ENCODE results near the gene KLHL5. TPM values are rescaled to one million over a fixed set of nuclear protein-coding genes. Genes with fewer than 3 reads are reported as not detected.
"Not testable (repeated sequence)": the region's sequence is repeated elsewhere in the genome, so short reads cannot be mapped to it uniquely, and the experiment has no call there.

KLHL5 gene
- total RNA-seq, 4 donors from 2014 or later, result 10.9 to 14.0 (median 11.8) TPM

GRCh38 chr4:39029752-39030694, 32.0 kb upstream of the KLHL5 start:
- H3K27ac ChIP-seq, result no peak overlapping the region
- no peak overlapping the region for H3K4me3 ChIP-seq
- H3K4me1 ChIP-seq, result no peaks in the 10 kb centered on the region
- in situ Hi-C loops (cut with MboI; ENCODE audit: low sequenced_read_pairs in 4 of 4), result no loop called here
- H3K9me3 ChIP-seq, result no peaks in the 10 kb centered on the region
- no peak for TF ChIP-seq CTCF (IDR thresholded peaks at IDR 0.05 in 4 of 5, conservative IDR thresholded peaks at IDR 0.05 in 1 of 5)
- no peak for TF ChIP-seq POLR2A (IDR thresholded peaks at IDR 0.05)
- H3K27me3 ChIP-seq, result no peaks in the 10 kb centered on the region
- H3K36me3 ChIP-seq, result no peaks in the 10 kb centered on the region
- intact Hi-C loops (cut with DNase I; ENCODE audit: low total_unique reads), result no loop called here
- ATAC-seq (no peak), DNase-seq (no peak)

DNA sequence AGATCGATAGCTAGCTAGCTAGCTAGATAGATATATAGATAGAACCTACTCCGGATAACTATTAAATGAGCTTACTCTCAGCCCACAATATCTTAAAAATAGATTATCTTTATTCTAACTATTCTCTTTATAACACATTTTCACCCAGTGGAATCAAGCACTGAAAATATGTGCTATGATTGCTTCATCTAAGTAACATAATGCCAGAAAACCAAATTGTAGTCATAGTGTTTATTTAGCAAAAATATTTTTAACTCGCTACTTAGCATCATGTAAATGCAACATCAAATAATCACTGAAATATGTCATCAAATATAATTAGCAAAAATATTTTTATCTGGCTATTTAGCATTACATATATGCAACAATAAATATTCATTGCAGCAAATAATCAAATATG, 31.3 kb upstream of the KLHL5 start:
- no peaks in the 10 kb centered on the region for H3K36me3 ChIP-seq
- H3K4me3 ChIP-seq, result no peak overlapping the region
- intact Hi-C loops (cut with DNase I; ENCODE audit: low total_unique reads), result no loop called here
- ATAC-seq (no peak), DNase-seq (no peak)
- in situ Hi-C loops (cut with MboI; ENCODE audit: low sequenced_read_pairs in 4 of 4), result no loop called here
- H3K27ac ChIP-seq, result no peak overlapping the region
- no peaks in the 10 kb centered on the region for H3K27me3 ChIP-seq
- TF ChIP-seq CTCF (IDR thresholded peaks at IDR 0.05 in 4 of 5, conservative IDR thresholded peaks at IDR 0.05 in 1 of 5) (no peak), POLR2A (IDR thresholded peaks at IDR 0.05) (no peak)
- H3K9me3 ChIP-seq, result no peaks in the 10 kb centered on the region
- no peaks in the 10 kb centered on the region for H3K4me1 ChIP-seq

DNA sequence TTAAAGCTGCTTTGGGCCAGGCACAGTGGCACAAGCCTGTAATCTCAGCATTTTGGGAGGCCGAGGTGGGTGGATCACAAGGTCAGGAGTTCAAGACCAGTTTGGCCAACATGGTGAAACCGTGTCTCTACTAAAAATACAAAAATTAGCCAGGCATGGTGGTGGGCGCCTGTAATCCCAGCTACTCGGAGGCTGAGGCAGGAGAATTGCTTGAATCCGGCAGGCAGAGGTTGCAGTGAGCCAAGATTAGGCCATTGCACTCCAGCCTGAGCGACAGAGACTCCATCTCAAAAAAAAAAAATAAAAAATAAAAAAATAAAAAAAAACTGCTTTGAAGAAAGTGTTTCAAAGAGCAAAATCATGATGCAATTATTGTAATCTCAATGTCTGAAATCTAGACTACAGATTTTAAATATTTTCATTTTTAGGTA, 30.4 kb upstream of the KLHL5 start:
- intact Hi-C loops (cut with DNase I; ENCODE audit: low total_unique reads); ATAC-seq; H3K27ac ChIP-seq; H3K4me3 ChIP-seq; H3K27me3 ChIP-seq; H3K36me3 ChIP-seq; H3K4me1 ChIP-seq; H3K9me3 ChIP-seq; in situ Hi-C loops (cut with MboI; ENCODE audit: low sequenced_read_pairs in 4 of 4); DNase-seq: not testable (repeated sequence)

DNA sequence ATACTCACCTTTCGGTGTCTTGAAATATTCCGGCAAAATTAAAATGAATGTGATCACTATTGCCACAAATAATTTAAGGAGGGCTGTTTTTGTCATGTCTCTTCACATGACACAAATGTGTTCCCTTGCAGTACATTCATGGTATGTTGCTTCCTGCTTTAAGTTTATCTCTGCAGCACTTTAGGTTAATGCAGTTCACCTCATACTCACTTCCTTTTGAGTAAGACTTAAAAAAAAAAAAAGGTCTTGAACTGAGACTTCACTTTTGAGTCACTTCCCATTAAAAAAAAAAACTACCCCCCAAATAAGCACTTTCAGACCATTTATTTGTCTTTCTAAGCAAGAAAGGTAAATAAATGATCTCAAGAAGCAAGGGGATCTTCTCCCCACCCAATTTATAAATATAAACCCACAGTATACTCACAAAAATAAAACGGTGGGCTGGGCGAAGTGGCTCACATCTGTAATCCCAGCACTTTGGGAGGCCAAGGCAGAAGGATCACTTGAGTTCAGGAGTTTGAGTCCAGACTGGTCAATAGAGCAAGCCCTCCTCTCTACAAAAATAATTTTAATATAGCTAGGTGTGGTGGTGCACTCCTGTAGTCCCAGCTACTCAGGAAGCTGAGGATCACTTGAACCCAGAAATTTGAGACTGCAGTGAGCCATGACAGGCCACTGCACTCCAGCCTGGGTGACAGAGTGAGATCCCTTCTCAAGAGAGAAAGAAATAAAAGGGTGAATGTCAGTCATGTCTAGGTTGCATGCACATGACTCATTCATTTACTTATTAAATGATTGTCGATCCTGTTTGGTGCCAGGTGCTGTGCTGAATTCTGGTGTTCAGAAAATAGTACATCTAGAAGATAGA, 29.6 kb upstream of the KLHL5 start, which contains the start of gene TMEM156:
Gene TMEM156, minus strand, starts transcription at position 192 of the 868 bp plus-strand sequence. Its CDS starts 96 bp downstream, at position 96.
- intact Hi-C loops (cut with DNase I; ENCODE audit: low total_unique reads), result no loop called here
- no peak within 1 kb of the TSS for H3K27ac ChIP-seq
- no peaks in the 10 kb centered on the region for H3K36me3 ChIP-seq

More for the DNA sequence above, 29.6 kb upstream of the KLHL5 start, which contains the start of gene TMEM156:
- in situ Hi-C loops (cut with MboI; ENCODE audit: low sequenced_read_pairs in 4 of 4), result no loop called here
- no peaks in the 10 kb centered on the region for H3K9me3 ChIP-seq
- H3K4me1 ChIP-seq, result no peaks in the 10 kb centered on the region
- TF ChIP-seq CTCF (IDR thresholded peaks at IDR 0.05 in 4 of 5, conservative IDR thresholded peaks at IDR 0.05 in 1 of 5), result no peak
- no peak for TF ChIP-seq POLR2A (IDR thresholded peaks at IDR 0.05)
- H3K4me3 ChIP-seq, result no peak within 1 kb of the TSS
- no peaks in the 10 kb centered on the region for H3K27me3 ChIP-seq
- no peak for ATAC-seq
- DNase-seq, result no peak

All from gastrocnemius medialis (tissue), 4 donors.